Measurements from ENCODE around the gene TCTN1. TPM values are rescaled to one million over a fixed set of nuclear protein-coding genes. Genes with fewer than 3 reads are reported as not detected.
"Not testable (repeated sequence)": the region's sequence is repeated elsewhere in the genome, so short reads cannot be mapped to it uniquely, and the experiment has no call there.

TCTN1 gene
- 7.0 and 9.7 TPM in 2 replicates for total RNA-seq

DNA sequence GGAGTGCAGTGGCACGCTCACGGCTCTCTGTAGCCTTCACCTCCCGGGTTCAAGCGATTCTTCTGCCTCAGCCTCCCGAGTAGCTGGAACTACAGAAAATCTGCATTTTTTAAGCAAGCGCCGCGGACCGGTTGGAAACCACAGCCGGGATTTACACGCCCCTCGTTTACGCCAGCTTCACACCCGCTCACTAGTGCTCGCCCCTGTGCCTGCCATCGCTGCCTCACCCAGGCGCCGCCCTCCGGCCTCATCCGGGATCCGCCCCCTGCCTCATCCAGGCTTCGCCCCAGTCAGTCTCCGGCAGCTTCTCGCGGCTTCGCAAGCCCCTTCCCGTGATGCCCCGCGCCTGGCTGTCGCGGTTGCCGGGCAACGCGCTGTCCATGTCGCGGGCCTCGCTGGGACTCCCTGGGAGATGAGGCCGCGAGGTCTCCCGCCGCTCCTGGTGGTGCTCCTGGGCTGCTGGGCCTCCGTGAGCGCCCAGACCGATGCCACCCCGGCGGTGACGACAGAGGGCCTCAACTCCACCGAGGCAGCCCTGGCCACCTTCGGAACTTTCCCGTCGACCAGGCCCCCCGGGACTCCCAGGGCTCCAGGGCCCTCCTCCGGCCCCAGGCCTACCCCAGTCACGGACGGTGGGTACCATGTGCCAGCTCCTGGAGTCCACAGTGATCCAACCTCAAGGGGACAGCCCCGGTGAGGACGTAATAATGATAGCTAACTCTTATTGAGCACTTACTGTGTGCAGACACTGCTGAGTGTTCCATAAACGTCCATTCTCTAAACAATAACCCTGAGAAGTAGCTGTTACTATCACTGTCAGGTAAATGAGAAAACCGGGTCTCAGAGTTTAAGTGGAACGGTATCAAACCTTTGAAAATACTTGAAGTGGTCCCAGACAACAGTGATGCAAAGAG, at the start of gene TCTN1:
Gene TCTN1 (plus strand): TSS at position 359 of the 914 bp plus-strand sequence. CDS start 54 bp downstream, at position 413.
- peak; percentile 94 to 96 for DNase-seq (ENCODE audit: low read depth in 2 of 2)

DNA sequence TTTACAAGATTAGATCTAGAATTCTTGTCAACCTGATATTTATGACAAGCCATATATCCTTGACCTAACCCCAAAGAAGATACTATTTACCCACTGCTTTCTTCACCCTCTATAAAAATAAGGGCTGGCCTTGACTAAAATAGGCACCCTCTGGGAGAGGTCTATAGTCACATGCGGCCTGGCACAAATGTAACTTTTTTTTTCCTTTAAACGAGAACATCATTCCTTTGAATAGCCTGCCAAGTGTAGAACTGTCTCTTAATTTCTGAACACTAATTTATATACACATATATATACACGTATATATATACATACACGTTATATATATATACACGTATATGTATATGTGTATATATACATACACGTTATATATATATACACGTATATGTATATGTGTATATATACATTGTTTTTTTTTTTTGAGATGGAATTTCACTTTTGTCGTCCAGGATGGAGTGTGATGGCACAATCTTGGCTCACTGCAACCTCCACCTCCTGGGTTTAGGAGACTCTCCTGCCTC, 49.4 kb upstream of the TCTN1 start:
- DNase-seq (ENCODE audit: low read depth in 2 of 2): no peak

DNA sequence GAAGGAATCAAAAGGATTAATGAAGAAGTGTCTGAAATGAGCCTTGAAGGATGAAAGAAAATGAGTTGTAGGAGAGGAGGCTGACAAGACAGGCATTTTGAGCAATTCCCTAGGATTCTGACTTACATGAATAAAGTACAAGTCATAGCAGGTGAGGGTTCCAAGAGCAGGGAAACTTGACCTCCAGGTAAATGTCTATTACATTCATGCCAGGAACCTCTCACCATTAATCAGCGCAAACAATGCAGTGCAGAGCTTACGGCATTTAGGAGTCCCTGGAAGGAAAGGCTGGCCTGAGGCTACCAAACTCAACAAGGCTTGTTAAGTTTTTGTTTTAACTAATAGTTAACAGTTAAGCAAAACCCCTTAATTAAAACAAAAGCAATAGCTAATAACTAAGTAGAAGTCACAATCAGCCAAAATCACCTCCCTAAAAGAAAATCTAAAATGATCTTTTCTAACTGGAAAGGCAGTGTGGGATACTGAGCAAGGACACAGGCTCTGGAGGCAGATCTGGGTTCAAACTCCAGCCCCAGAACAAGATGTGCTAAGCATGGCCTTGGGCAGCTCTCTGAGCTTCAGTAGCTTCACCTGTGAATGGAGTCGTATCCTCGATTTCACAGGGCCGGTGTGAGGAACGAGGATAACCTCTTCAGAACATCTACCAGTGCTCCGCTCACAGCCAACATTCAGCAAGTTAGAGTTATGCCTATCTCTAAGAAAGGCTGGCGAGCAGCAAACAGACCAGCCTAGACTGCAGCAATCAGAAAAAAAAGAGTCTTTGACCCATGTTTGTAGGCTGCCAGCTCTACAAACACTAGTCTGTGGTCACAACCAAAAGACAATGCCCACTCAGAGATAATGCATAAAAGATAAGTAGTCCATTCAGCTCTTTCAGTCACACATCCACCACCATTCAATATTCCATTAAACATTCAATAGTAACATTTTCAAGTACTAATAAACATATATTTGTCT, 47.7 kb upstream of the TCTN1 start:
- DNase-seq (ENCODE audit: low read depth in 2 of 2): no peak

DNA sequence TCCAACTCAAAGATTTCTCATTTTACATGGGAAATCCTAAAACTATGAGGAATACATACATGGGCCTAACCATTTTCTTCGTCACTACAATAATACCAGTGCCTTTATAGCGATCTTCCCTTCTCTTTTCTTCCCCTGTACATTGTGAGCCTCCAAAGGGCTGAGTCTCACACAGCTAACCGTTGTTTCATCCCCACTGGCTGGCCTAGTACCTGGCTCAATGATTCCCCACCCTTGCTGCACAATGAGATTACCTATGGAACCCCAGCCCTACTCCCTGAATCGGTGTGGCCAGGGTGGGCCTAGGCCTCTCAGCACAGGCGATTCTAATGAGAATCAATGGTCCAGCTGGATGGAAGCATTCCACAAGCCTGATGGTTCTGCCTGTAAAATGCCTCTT, 46.9 kb upstream of the TCTN1 start:
- no peak for DNase-seq (ENCODE audit: low read depth in 2 of 2)

DNA sequence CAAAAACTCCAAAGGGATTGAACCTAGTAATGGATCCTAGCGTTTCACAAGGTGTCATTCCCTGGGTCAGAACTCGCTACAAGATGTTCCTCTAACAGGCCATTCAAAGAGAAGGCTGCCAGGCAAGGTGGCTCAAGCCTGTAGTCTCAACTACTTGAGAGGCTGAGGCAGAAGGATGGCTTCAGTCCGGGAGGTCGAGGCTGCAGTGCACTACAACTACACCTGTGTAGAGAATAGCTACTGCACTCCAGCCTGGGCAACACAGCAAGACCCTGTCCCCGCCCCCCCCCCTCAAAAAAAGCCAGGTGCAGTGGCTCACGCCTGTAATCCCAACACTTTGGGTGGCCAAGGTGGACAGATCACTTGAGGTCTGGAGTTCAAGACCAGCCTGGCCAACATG, 45.2 kb upstream of the TCTN1 start:
- no peak for DNase-seq (ENCODE audit: low read depth in 2 of 2)

DNA sequence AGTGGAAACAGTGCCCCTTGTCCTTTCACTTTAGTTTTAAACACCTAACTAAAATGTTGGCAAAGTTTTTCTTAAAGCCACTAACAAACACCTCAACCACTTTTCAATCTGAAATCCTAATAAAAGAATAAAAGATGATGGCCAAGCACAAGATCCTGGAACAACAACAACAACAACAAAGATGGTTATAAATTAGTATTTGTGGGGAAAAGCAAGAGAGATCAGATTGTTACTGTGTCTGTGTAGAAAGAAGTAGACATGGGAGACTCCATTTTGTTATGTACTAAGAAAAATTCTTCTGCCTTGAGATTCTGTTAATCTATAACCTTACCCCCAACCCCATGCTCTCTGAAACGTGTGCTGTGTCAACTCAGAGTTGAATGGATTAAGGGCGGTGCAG, 44.1 kb upstream of the TCTN1 start:
- DNase-seq (ENCODE audit: low read depth in 2 of 2): not testable (repeated sequence)

DNA sequence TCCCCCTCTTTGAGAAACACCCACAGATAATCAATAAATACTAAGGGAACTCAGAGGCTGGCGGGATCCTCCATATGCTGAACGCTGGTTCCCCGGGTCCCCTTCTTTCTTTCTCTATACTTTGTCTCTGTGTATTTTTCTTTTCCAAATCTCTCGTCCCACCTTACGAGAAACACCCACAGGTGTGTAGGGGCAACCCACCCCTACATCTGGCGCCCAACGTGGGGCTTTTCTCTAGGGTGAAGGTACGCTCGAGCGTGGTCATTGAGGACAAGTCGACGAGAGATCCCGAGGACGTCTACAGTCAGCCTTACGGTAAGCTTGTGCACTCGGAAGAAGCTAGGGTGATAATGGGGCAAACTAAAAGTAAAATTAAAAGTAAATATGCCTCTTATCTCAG, 43.1 kb upstream of the TCTN1 start:
- DNase-seq (ENCODE audit: low read depth in 2 of 2): not testable (repeated sequence)

DNA sequence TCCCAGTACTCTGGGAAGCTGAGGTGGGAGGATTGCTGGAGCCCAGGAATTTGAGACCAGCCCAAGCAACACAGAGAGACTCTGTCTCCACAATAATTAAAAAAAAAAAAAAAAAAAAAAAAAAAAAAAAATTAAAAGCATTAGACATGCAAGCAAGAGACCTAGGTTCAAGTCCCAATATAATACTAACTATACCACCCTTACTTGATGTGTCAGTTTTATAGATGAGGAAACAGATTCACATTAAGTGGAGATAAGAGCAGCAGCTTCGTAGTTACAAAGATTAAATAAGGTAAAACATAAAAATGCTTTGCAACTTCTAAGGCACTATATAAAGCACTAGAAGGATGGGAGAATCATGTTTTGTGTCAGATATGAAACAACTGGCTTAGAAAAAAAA, 39.9 kb upstream of the TCTN1 start:
- no peak for DNase-seq (ENCODE audit: low read depth in 2 of 2)

DNA sequence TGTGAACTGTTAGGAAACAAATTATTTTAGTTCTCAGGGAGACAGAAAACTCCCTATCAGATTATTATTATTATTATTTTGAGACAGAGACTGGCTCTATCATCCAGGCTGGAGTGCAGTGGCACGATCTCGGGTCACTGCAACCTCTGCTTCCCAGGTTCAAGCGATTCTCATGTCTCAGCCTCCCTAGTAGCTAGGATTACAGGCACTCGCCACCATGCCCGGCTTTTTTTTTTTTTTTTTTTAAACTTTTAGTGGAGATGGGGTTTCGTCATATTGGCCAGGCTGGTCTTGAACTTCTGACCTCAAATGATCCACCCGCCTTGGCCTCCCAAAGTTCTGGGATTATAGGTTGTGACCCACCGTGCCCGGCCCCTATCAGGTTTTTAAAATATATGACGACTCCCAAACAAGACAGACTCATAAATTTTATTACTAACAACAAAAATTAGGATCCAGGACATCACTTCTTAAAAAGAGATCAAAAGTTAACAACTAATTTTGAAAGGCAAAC, 39.2 kb upstream of the TCTN1 start:
- DNase-seq (ENCODE audit: low read depth in 2 of 2): not testable (repeated sequence)

DNA sequence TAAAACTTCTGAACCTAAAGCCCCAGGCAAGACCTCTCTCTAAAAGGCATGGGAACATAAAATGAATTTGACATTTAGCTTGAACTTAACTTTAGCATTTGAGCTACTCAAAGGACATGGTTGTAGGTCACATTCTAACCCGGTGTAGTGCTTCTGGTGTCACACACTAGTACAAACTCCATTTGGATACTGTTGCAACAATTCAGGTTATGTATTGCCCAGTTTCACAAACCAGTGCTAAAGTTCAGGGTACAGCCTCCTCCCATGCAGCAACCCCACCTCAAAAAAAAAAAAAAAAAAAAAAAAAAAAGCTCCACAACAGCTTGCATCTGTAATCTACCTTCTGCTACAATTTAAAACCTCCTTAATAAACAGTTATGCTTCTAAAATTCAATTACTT, 38.6 kb upstream of the TCTN1 start:
- DNase-seq (ENCODE audit: low read depth in 2 of 2): no peak

DNA sequence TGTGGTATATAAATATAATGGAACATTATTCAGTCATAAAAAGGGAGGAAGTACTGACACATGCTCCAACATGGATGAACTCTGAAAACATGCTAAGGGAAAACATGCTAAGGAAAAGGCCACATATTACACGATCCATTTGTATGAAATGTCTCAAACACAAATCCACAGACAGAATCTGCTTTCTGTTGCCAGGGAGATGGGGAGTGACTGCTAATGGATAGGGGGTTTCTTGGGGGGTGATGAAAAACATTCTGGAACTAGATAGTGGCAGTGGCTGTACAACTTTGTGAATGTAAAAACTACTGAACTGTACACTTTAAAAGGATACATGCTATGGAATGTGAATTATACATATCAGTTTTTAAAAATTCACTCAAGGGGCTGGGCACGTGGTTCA, 37.4 kb upstream of the TCTN1 start:
- DNase-seq (ENCODE audit: low read depth in 2 of 2): no peak

DNA sequence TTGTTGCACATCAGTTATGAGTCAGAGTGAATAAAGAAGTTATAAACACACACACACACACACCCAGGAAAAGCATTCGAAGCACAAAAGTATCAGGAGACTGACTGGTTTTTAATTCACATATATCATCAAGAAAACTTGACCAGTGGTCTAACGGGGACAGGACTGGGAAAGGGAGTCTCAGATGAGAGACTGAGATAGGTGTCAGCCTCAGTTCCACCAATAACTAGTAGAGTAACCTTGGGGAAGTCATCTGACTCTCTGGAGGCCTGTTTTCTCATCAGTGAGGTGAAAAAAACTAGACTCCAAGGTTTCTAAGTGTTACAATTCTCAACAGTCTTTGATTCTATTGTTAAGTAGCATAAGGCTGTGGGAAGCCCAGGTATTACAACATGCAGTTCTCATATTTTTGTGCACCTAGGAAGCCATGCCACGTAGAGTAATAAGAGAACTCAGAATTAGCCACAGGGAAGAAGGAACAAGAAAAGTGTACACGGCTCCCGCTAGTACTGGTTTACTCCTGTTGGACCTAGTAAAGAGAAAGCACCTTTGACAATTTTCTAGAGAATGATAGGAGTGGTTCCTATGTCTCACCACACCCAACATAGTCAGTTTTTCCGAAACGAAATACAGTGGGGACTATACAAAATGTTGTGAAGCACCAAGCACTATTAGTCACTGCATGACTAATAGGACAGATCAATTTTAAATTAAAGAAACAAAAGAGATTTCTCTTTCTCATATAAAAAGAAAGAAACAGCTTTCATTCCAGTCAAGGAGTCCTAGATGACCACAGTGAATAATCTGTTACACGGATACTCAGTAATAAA, 35.9 kb upstream of the TCTN1 start:
- peak; percentile 65 to 79 for DNase-seq (ENCODE audit: low read depth in 2 of 2)

DNA sequence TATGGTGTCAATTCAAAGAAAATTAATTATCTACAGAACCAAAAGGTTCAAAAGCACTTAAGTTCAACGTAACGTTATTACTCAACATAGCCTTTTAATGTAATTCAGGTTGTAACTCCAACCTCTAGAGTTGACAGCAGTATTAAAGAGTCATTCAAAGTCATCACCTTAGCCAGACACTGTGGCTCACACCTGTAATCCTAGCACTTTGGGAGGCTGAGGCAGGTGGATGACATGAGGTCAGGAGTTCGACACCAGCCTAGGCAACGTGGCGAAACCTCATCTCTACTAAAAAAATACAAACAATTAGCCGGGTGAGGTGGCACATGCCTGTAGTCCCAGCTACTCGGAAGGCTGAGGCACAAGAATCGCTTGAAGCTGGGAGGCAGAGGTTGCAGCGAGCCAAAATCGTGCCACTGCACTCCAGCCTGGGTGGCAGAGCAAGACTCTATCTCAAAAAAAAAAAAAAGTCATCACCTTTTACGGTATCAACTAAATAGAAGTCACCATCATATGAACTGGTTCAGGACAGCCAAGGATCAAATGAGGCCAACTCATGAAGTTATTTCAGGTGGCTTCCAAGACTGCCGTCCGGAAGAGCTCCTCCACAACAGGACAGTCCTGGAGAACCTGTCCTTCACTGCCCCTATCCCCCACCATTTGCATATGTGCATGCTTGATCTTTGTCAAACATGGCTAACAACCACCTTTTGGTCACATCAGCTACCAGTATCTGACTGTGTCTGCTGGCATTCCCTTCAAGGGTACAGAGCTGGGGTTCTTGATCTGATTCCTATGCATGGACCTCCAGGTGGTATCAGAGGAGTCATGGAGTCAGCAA, 35.0 kb upstream of the TCTN1 start:
- DNase-seq (ENCODE audit: low read depth in 2 of 2): no peak

DNA sequence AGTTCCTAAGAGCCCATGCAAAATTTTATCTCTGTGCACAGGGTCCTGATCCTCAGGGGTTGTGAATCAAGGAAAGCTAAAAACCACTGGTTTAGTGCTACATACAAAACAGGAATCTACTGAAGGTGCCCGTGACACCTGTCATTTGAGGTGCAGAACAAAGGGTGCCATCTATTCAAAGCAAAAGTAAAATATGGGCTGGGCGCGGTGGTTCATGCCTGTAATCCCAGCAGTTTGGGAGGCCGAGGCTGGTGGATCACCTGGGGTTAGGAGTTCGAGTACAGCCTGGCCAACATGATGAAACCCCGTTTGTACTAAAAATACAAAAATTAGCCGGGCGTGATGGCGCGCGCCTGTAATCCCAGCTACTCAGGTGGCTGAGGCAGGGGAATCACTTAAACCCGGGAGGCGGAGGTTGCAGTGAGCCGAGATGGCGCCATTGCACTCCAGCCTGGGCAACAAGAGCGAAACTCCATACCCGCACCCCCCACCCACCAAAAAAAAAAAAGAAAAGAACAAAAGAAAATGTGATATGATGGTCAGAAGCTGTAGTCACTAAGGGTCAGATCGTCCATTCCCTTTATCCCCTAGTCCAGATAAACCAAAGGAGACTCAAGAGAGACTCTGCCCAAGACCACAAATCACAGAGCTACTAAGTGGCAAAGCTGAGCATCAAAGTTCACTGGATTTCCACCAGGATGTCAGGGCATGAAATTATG, 34.2 kb upstream of the TCTN1 start:
- DNase-seq (ENCODE audit: low read depth in 2 of 2): no peak

DNA sequence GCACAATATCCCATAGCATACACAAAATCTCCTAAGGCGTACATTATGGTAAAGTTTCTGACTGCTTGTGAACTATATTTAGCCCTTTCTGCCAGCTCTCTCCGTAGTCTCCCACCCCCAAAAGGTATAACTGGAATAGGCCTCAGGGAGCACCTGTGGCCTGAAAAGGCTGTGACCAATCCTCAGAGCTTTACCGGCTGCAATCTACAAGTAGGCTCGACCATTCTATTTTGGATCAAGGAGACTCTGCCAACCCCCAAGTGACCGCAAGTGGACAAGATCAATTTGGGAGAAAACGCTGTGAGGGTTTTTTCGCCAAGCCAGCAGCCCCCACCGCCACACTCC, 32.0 kb upstream of the TCTN1 start:
- no peak for DNase-seq (ENCODE audit: low read depth in 2 of 2)

DNA sequence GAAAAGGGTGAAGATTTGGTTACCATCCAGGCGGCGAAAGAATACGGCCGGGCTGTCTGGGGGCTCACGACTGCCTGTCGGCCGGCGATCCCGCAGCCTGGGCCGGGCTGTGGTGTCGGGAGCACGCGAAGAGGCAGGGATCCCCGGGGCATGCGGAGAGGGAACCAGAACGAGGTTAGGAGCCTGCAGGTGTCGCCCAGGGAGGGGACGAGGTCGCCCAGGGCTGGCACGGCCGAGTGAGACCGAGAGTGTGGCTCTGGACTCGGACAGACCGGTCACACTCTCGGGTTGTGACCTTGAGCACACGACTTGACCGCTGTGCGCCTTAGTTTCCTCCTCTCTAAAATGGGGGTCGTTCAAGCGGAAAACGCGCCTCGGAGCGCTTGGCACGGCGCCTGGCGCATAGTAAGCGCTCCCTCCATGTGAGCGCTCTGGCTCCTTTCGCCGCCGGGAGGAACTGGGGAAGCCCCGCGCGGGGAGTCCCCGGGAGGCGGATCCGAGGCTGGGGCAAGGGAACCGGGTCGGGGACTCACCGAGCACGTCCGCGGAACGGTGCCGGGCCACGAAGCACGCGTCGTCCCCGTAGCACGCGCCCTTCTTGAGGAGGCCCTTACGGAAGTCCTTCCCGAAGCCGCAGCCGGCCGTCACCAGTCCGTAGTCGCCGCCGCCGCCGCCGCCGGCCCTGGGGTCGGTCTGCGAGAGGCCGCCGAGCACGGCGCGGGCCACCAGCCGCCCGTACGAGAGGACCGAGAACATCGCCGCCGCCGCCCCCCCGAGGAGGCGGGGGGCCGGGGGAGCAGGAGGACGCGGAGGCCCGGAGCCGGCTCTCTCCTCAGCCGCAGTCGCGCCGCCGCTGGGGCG, 31.4 kb upstream of the TCTN1 start:
- DNase-seq (ENCODE audit: low read depth in 2 of 2): peak; percentile 68 to 75

DNA sequence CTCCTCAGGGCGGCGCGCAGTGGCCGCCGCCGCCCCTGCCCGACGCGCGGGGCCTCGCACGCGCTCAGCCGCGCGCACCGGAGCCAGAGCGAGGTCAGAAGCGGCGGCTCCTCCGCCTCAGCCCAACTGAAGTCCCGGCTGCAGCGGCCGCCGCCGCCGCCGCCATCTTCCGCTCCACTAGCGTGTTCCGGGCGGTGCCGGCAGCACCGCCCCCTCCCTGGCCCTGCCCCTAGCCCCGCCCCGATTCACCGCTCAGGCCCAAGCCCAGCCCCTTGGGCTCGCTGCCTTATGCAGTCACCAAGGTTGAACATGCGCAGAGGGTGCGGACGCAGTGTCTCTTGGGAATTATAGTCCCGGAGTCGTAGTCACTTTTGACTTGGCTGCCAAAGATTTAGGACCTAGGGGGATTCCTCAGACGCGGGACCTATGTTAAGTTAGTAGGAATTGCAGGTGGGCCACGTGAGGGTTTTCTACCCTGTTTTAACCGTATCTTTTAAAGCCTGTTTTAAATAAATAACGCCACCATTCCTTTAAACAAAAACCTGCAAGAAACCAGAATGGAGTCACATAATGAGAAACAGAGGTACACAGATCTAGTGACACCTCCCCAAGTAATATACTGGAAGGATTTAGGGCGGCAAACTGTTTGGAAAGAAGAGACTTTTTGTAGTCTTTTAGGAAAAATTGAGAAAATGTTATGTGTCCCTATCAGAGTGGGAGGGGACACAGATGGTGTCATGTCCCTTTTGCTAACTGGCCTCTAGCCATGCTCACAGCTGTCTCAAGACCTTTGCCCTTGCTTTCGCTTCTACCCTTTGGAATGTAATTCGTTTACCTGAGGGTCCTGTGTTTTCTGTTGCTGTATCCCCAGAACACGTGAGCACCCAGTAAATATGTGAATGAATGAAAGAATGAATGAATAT, 30.5 kb upstream of the TCTN1 start, which contains the start of gene PPTC7:
Gene PPTC7 (minus strand): TSS at position 182 of the 923 bp plus-strand sequence. CDS start 287 bp downstream, outside the sequence.
- DNase-seq (ENCODE audit: low read depth in 2 of 2): peak; percentile 97
